Cardiac septum (tissue), 1 donor: ENCODE data around the gene NGFR. TPM values are rescaled to one million over a fixed set of nuclear protein-coding genes. Genes with fewer than 3 reads are reported as not detected.

Experiments used
- DNase-seq: peaks from one replicate; pipeline ENCODE4 v3.0.0-alpha.2; 2020; ENCODE audit warnings: low spot score
- intact Hi-C: fragments of 100-400 bp; cut with DNase I; formaldehyde crosslinking; loops from one replicate; pipeline ENCODE4 v1.14.0; 2022
- total RNA-seq: library from RNA; stranded (reverse); fragmentation: NEBNext Ultra II Directional; extraction: Animal tissue kit (Norgen Biotek cat#: 25700); gene quantifications from one replicate; pipeline ENCODE4 v1.2.1, GENCODE V29; 2021
- donor health status: DM: no; HTN: no; CAD: no.

The NGFR gene
- total RNA-seq, 1 donor from 2014 or later = 9.9 TPM

- DNase-seq = no peak
- intact Hi-C loops = no loop called here
These were observed 26.2 kb upstream of the NGFR start for GRCh38 chr17:49468811-49469385.

DNA sequence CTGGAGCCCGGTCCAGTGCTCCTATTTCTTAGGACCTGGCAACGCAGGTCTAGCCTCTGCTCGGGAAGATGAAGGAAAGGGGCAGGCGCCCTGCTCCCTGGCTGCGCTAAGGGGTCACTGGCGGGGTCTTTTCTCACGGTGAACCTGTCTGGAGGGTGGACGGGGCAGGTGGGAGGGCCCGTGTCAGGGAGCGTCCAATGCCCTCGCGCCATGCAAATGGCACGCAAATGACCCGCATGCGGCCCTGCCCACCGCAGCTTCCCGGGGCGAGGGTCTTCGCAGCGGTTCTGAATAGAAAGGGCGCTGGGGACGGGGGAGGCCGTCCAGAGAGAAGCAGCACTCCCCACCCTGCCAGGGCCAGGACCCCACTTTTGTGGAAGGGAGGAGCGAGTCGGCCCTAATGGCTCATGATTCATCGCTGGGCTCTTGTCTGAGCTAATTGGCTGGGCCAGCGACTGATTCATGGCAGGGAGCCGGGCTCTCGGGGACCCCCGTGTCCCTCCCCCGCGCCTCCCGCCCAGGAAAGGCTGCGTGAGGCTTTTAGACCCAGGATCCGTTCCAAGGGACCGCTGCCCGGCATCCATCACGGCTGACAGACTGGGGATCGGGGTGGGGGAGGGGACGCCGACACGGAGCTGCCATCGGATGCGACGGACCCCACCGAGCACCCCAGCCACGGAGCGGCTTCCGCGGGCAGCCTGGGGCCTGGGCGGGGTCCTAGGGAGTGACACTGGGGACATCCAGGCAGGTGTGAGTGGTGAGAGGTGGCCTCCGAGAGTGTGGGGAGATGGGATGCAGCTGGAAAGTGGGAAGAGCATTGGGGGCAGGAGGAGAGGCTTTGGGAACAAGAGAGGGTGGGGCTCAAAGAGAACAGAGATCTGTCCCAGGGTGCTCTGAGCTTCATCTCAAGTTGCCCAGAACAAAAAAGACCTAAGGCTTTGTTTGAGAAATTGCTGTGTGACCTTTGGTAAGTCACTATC, 25.0 kb upstream of the NGFR start:
- DNase-seq = no peak
- intact Hi-C loops = no loop called here

GRCh38 chr17:49471089-49471683, 23.9 kb upstream of the NGFR start:
- intact Hi-C loops = no loop called here
- no peak for DNase-seq

DNA sequence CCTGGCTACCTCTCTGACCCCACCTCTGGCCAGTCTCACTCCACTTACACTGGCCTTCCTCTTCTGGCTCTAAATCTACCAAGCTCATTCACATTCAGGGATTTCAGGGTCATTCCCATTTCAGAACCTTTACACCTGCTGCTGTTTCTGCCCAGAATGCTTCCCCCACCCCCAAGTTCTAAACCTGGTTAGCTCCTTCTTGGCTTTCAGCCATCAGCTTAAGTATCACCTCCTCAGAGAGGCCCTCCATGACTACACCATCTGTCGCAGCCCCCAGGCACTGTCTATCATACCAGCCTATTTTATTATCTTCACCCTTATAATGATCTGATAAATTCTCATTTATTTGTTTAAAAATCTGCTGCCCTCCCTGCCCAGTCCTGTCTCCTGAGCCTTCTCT, 23.3 kb upstream of the NGFR start:
- intact Hi-C loops = no loop called here
- no peak for DNase-seq

DNA sequence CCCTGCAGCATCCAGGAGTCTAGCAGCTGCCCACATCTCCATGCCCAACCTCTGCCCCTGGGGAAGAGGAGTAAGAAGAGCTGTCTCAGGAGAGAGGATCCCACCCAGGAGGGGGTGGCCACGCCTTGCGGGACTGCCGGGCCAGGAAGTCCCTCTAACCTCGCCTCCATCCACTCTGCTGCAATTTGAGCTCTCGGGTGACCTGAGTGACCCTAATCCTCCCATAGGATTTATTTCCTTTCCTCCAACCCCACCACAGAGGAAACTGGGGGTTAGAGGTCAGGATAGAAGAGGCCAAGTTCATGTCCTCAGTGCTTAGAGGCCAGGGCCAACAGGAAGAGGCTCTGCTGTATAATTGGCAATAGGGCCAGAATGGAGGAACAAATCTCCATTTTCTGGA, 22.6 kb upstream of the NGFR start:
- intact Hi-C loops = no loop called here
- no peak for DNase-seq

DNA sequence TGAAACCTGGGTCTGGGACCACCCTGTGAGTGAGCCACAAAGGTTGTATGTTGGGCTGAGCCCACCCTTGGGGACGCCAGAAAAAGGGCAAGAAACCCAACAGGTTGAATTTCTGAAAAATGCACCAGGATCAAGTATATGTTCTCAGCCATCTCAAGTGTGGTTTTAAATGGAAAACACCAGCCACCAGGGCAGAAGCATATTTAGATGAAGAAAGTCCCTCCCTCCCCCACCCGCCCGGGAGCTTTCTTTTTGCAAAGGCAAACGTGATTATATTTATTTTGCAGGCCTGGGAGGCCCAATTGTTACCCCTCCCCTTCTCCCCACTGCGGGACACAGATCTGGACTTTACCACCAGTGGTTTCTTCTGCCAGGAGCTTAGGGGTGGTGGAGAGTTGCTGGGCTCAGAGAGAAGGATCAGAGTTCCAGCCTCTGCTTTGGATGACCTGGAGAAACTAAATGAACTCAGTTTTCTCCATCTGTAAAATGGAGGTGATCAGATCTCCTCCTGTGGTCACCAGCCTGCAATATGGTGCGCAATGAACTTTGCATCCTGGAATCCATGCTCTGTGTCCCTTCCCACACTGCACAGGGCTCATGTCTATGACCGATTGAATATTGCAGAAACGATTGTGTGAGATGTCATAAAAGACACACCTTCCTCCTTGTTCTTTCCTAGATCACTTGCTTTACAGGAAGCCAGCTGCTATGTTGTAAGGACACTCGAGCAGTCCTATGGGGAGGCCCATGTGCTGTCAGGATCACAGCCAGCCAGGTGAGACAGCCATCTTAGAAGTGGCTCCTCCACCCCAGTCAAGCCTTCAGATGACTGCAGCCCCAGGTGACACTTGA, 21.0 kb upstream of the NGFR start:
- DNase-seq = no peak
- intact Hi-C loops = no loop called here

DNA sequence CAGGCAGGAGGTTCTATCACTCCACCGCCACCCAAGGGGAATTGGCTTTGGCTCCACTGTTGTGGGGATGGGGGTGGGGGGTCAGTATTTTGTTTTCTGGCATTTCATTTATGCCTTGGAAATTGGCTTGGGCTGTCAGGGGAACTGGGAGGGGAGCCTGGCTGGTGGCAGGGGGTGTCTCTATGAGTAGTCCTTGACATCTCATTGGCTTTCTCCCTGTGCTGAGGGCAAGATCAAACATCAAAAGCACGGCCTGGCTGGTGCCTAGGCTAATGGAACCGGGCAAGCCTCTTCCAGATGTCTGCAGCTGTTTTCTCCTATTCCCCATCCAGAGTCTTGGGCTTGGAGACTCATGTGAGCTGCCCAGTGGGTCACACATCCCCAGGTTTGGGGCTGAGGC, 17.4 kb upstream of the NGFR start:
- no peak for DNase-seq
- intact Hi-C loops = no loop called here

- intact Hi-C loops = no loop called here
- DNase-seq = no peak
These were observed 14.1 kb upstream of the NGFR start for GRCh38 chr17:49480836-49481615.

DNA sequence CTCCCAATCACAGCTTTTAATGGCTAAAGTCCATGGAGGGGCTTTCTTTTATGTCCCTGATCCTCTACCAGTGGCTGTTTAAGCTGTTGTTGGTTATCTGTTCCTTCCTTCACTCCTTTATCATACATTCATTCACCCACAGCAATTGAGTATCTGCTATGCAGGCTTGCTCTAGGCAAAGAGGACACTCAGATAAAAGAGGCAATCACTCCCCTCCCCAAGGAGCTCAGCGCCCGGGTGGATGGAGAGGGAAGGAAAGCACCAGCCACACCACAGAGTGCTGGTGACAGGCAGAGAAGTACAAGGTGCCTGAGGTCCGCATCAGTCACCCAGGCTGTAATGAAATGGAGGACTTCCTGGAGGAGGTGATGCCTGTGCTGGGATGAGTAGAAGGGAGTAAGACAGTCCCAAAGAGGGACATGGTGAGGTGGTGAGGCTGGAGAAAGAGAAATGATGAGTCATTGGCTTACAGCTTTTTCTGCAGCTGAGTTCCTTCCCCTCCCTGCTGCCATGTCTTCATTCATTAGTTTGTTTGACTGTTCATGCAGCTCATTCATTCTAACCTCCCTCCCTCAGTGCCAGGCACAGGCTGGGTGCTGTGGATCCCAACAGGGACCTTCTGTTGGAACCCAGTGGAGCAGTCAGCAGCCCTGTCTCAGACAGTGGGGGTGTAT, 12.8 kb upstream of the NGFR start:
- DNase-seq = no peak
- intact Hi-C loops = no loop called here

GRCh38 chr17:49483599-49484509, 11.2 kb upstream of the NGFR start:
- intact Hi-C loops = no loop called here
- no peak for DNase-seq

- intact Hi-C loops = no loop called here
These were observed 10.5 kb upstream of the NGFR start for GRCh38 chr17:49484588-49484987.

GRCh38 chr17:49486012-49486641, 9.0 kb upstream of the NGFR start:
- intact Hi-C loops = no loop called here
- no peak for DNase-seq

More at GRCh38 chr17:49484588-49484987, 10.5 kb upstream of the NGFR start:
- DNase-seq = no peak

DNA sequence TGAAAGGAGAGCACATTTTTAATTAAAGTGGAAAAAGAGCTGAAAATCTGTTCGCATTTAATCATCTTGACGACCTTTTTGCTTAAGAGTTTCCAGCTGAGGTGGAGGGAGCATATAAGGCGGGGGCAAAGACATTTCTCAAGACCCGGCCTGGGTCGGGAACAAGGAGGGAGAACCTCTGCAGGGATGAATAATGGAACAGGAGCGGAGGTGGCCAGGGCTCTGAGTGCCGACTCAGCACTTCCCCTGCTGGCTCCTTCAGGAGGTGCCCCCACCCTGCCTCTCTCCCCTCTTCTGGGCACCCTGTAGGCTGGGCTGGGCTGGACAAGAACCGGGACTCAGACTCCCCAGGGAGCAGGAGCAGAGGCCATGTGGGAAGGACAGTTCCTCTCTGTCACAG, 7.9 kb upstream of the NGFR start:
- DNase-seq = no peak
- intact Hi-C loops = no loop called here

- intact Hi-C loops = no loop called here
- no peak for DNase-seq
These were observed 6.5 kb upstream of the NGFR start for GRCh38 chr17:49488612-49489011.

GRCh38 chr17:49489348-49489747, 5.7 kb upstream of the NGFR start:
- intact Hi-C loops = no loop called here
- DNase-seq = no peak

DNA sequence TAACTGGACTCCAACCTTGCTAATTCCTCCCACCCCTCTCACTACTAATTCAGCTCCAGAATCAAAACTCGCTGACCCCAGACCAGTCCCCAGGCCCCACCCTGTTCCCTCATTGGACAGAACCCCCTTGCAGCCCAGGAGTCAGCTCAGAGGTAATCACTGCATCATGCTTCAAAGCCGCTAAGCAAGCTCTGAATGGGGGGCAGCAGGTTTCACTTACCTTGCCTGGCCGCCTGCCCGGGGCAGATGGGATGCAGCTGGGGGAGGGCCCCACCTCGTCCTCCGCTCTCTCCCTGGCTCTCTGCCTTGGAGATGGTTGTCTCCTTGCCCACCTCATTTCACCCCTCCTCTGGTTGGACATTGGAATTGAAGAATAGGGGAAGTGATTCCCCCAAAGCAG, 4.8 kb upstream of the NGFR start:
- intact Hi-C loops = no loop called here
- DNase-seq = no peak

GRCh38 chr17:49491192-49491769, 3.8 kb upstream of the NGFR start:
- no peak for DNase-seq
- intact Hi-C loops = no loop called here
